ENCODE results near the gene AMZ1.

DNA sequence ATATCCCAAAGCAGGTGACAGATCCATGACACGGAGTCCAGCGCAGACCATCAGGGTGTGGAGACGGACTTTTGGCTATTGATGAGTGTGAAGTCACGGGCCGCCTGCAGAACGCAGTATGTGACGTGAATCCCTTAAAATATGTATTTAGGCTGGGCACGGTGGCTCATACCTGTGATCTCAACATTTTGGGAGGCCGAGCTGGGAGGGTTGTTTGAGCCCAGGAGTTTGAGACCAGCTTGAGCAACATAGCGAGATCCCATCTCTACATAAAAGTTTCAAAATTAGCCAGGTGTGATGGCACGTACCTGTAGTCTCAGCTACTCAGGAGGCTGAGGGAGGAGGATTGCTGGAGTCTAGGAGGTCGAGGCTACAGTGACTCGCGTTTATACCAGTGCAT is 1.9 kb upstream of the AMZ1 start:
- TF ChIP-seq, protein P1, sequence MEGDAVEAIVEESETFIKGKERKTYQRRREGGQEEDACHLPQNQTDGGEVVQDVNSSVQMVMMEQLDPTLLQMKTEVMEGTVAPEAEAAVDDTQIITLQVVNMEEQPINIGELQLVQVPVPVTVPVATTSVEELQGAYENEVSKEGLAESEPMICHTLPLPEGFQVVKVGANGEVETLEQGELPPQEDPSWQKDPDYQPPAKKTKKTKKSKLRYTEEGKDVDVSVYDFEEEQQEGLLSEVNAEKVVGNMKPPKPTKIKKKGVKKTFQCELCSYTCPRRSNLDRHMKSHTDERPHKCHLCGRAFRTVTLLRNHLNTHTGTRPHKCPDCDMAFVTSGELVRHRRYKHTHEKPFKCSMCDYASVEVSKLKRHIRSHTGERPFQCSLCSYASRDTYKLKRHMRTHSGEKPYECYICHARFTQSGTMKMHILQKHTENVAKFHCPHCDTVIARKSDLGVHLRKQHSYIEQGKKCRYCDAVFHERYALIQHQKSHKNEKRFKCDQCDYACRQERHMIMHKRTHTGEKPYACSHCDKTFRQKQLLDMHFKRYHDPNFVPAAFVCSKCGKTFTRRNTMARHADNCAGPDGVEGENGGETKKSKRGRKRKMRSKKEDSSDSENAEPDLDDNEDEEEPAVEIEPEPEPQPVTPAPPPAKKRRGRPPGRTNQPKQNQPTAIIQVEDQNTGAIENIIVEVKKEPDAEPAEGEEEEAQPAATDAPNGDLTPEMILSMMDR (IDR thresholded peaks at IDR 0.05): no peak
- TF ChIP-seq POLR2A (IDR thresholded peaks at IDR 0.05): no peak
